C4-2B (cell line): ENCODE measurements around the gene WDR62.

ENCODE experiments used
- ZFX ChIP-seq: fragments of 450-650 bp; IDR thresholded peaks from 2 replicates; pipeline ENCODE4 v1.6.1; 2017
- TF ChIP-seq, protein P1 (sequence below): fragments of 450-650 bp; conservative IDR thresholded peaks from 2 replicates; pipeline ENCODE4 v1.5.1; 2017; ENCODE audit warnings: mild to moderate bottlenecking

DNA sequence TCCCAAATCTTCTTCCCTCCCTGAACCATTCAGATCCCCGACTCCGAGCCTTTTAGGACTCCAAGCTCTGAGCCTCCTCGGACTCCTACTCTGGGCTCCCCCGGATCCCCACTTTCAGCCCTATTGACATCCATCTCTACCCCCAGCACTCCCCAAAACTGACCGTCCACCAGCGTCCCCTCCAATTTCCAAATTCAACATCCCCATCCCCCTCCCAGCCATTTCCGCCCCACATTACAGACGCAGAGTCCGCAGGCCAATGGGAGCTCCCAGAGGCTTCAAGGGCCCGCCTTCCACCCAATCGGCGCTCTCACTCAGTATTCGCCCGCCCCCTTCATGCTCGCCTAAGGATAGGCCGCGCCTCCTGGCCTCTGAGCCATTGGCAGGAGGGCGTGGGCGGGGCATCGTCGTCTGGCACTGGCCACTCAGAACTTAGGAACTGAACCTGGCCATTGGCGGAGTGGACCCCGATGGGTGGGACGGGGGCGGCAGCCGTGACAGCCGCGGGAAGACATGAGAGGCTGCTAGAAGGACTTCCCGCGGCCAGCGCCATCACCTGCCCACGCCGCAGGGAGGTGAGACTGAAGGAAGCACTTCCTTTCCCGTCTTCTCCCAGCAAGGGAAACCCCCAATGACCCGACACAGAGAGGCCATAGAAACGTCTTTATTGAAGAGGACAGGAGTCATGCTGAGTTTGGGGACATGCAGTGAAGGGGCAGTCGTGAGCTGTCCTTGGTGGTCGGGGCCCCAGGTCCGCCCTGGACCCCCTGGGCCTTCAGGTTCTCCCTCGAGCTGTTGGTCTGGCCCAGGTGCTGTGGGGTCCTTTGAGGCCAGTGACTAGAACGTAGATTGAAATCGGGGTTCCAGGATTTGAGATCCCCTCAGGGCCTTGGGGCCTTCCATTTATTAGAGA is 40.4 kb upstream of the WDR62 start, which contains the start of gene ALKBH6:
- TF ChIP-seq, protein P1, sequence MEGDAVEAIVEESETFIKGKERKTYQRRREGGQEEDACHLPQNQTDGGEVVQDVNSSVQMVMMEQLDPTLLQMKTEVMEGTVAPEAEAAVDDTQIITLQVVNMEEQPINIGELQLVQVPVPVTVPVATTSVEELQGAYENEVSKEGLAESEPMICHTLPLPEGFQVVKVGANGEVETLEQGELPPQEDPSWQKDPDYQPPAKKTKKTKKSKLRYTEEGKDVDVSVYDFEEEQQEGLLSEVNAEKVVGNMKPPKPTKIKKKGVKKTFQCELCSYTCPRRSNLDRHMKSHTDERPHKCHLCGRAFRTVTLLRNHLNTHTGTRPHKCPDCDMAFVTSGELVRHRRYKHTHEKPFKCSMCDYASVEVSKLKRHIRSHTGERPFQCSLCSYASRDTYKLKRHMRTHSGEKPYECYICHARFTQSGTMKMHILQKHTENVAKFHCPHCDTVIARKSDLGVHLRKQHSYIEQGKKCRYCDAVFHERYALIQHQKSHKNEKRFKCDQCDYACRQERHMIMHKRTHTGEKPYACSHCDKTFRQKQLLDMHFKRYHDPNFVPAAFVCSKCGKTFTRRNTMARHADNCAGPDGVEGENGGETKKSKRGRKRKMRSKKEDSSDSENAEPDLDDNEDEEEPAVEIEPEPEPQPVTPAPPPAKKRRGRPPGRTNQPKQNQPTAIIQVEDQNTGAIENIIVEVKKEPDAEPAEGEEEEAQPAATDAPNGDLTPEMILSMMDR: no peak
- no peak for TF ChIP-seq ZFX
